GM15510 (cell line): ENCODE data around the gene BMPER.

Experiments used
- POLR2A ChIP-seq: IDR thresholded peaks from 3 replicates; pipeline ENCODE4 v1.6.1; 2011; ENCODE audit warnings: borderline replicate concordance; ENCODE audit not compliant: insufficient read length; ENCODE audit errors: extremely low read depth

The BMPER gene

GRCh38 chr7:33928986-33929385 lies 23.6 kb downstream of the BMPER start:
- TF ChIP-seq POLR2A: no peak

GRCh38 chr7:33932221-33932620 lies 26.9 kb downstream of the BMPER start:
- no peak for TF ChIP-seq POLR2A

- no peak for TF ChIP-seq POLR2A
Observed at GRCh38 chr7:33932832-33933468, 27.6 kb downstream of the BMPER start.

DNA sequence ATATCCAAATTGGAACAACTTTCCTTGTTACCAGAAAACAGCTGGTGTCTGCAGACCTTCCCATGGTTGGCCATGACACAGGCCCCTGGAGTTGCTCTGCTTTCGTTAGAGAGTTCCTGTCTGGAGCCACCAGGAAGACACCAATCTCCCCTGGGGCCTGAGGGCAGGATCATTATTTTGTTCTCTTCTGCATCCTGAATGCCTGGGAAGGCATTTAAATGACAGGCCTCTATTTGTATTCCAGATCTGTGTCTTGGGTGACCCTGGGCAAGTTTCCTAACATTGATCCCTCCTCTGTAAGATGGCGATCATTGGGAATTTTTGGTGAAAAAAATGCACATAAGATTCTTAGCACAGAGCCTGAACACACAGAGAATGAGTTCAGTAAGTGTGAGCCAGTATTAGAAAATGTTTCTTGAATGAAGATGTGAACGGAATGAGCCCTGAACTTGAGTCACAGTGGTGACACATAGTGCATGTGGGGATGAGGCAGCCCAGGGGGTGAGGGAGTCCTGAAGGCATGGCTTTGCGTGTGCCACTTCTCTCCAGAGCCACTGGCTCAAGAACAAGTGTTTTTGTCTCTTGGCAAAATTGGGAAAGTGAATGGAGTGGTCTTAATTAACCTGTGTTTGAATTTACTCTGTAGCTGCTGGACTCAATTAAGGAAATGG lies 28.4 kb downstream of the BMPER start:
- no peak for TF ChIP-seq POLR2A

- TF ChIP-seq POLR2A: no peak
Observed at GRCh38 chr7:33934391-33934790, 29.1 kb downstream of the BMPER start.

DNA sequence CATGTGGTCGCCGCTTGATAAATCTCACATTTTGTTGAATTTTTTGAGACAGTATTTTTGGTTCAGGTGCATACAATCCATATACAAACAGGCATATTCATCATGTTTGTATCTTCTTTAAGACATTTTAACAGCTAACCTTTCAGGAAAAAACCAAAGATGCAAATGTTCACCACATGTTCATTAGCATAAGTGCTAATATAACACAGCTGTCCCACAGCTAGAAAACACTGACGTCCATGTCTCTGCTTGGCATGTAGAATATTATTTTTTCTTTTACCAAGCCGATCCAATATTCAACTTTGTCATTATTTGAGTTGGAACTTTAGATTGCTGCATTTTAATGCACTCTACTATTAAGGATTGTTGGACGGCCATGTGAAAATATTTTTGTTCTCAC lies 31.2 kb downstream of the BMPER start:
- TF ChIP-seq POLR2A: no peak

DNA sequence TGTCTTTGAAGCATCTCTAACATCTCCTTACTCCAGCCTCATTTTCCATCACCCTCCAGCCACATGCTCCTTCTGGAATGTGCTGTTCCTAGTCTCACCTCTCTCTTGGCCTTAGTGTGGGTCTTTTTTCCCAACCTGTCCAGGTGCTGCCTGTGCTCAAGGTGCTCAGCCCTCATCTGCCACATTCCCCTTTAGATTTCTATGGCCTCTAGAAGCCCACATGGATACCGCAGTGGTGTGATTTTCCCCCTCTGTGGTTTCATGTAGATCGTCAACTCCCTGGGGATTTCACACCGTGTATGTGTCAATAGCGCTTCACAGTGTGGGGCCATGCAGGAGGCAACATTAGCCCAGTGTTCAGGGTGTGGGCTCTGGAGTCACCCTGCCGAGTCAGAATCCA lies 32.5 kb downstream of the BMPER start:
- no peak for TF ChIP-seq POLR2A

DNA sequence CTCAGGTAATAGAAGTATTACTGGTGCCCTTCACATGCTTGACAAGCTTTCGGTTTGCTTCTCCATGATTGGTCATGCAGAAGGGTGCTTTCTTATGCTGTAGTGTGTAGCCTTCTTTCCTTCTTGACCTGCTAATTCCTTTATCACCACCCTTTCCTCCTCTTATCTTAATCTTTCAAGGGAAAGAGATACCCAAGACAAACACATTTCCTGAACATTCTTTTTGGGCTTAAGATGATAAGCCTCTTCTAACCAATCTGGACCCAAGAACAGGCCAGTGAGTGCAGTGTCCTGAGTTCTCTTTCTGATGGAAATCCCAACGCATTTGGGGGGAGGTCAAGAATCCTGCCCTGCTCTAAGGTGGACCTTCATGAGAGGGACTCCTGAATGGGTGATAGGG lies 33.8 kb downstream of the BMPER start:
- no peak for TF ChIP-seq POLR2A

DNA sequence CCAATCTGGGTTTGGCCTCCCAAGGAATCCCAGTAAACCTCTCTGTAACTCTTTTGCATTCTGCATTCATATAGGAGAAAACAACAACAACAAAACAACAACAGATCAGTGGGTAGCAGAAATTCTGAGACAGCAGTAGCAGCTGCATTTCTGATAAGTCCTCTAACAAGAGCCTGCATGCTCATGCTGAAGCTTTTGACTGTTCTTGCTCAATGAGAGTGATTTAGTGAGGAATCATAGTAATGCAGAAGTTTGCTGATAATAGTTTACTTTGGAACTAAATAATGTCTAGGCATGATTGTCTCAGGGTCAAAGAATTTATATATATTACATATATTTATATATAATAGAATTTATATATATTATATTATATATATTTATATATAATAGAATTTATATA lies 35.2 kb downstream of the BMPER start:
- no peak for TF ChIP-seq POLR2A

- no peak for TF ChIP-seq POLR2A
Observed at GRCh38 chr7:33941418-33941817, 36.1 kb downstream of the BMPER start.

GRCh38 chr7:33946094-33946699 lies 40.9 kb downstream of the BMPER start:
- no peak for TF ChIP-seq POLR2A

GRCh38 chr7:33950047-33950714 lies 44.8 kb downstream of the BMPER start:
- TF ChIP-seq POLR2A: no peak

- no peak for TF ChIP-seq POLR2A
Observed at GRCh38 chr7:33952824-33953223, 47.5 kb downstream of the BMPER start.

- TF ChIP-seq POLR2A: no peak
Observed at GRCh38 chr7:33958104-33958503, 52.8 kb downstream of the BMPER start.

DNA sequence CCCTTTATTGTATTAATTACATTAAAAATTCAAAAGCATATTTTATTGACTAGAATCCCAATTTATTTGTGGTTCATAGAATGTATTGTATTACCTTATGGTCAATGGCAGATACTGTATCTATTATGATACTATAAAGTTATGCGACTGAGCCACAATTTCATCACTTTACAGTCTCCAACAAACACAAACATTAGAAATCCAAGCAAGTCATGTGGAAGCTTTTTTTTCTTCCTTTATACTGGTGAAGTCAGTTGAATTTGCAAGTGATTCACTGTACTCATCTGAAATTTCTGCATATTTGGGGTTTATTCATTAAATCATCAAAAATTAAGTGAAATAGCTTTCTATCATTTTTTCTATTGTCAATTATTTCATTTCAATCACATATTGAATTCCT lies 54.3 kb downstream of the BMPER start:
- no peak for TF ChIP-seq POLR2A
